OCI-LY7 (cell line): ENCODE measurements around the gene MISP.

Experiments used
- CTCF ChIP-seq: fragments of 200-600 bp; sonication (generic); conservative IDR thresholded peaks from 2 replicates; pipeline ENCODE4 v1.5.1; 2014; ENCODE audit warnings: mild to moderate bottlenecking, antibody characterized with exemption, low read length, moderate library complexity, mixed read lengths
- EZH2phosphoT487 ChIP-seq: fragments of 200-600 bp; sonication (generic); IDR thresholded peaks from 2 replicates; pipeline ENCODE4 v1.6.1; 2018; ENCODE audit warnings: low read depth, borderline replicate concordance, mild to moderate bottlenecking, mixed run types, antibody characterized with exemption, low read length, moderate library complexity, mixed read lengths

GRCh38 chr19:703651-704446 is 47.1 kb upstream of the MISP start:
- TF ChIP-seq CTCF (no peak), EZH2phosphoT487 (no peak)
